ENCODE measurements around the gene ZNF407.

- TF ChIP-seq NFIC (IDR thresholded peaks at IDR 0.05) (no peak), FOXM1 (IDR thresholded peaks at IDR 0.05; ENCODE audit: borderline replicate concordance, low read depth) (no peak)
Observed at GRCh38 chr18:75083761-75084160, 486.1 kb downstream of the ZNF407 start.

Data from Ishikawa (cell line).